ENCODE results near the gene STT3A. TPM values are rescaled to one million over a fixed set of nuclear protein-coding genes. Genes with fewer than 3 reads are reported as not detected.
"Not testable (repeated sequence)": the region's sequence is repeated elsewhere in the genome, so short reads cannot be mapped to it uniquely, and the experiment has no call there.

STT3A gene
- total RNA-seq, 2 donors from 2014 or later = 54.8 to 61.4 TPM

DNA sequence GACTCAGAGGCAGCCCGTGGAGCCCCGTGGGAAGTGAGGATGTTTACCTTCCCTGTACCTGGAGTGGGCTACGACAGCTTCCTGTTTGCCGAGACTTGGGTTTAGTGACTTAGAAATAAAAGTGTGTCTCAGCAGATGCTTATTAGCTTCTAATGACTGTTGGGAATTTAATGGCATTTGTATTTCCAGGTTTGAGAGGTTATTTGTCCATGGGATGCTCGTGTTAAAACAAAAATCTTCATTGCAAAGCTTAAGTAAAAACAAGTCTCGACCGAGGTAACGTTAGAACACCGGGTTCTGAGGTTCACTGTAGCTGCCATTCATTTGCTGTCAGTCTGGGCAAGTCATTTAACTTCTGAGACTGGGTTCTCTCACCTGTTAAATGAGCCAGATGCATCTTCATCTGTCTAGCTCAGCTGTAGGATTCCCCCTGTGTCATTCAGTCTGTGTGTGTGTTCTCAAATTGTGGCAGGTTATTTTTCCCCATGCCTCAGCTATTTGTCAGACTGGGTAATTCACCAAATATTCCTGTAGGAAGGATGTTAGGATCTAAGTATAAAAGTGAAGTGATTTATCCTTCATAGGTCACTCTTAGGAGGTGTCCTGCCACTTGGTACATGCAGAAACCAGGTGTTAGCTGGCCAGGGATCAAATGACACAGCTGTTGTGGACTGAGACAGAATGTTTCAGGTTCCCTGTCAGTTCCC, 22.6 kb upstream of the STT3A start:
- peak overlapping the region; percentile 94 for H3K4me3 Mint-ChIP-seq
- ATAC-seq (no peak), DNase-seq (no peak)
- H3K4me1 Mint-ChIP-seq = peaks cover 28% of the 10 kb centered on the region
- no peaks in the 10 kb centered on the region for H3K9me3 ChIP-seq (ENCODE audit: control insufficient read depth, low read length, poor library complexity, severe bottlenecking)
- H3K27me3 Mint-ChIP-seq = no peaks in the 10 kb centered on the region
- peak overlapping the region; percentile 80 for H3K27ac Mint-ChIP-seq
- H3K36me3 Mint-ChIP-seq (ENCODE audit: low read depth) = peaks cover under 1% of the 10 kb centered on the region

DNA sequence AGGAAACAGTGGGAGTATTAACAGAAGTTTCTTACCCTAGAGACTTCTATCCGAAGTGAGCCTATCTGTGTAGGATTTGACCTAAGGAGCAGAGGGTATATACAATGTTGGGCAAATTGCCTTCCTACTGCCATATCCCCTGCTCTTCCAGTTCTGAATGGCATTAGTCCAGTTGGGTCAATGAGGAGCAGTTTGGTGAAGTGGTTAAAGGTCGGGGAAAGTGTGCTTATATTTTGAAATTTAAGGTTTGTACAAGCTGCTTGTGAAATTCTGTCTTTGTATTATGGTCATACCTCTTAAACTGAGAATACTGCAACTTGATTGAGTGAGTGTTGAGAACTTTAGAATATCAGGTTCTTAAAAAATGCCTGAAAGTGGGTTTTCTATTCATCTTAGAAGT, 21.7 kb upstream of the STT3A start:
- H3K9me3 ChIP-seq (ENCODE audit: control insufficient read depth, low read length, poor library complexity, severe bottlenecking) = no peaks in the 10 kb centered on the region
- H3K27me3 Mint-ChIP-seq = no peaks in the 10 kb centered on the region
- DNase-seq = no peak
- H3K27ac Mint-ChIP-seq = peak overlapping the region; percentile 80
- H3K4me3 Mint-ChIP-seq = peak overlapping the region; percentile 94
- peaks cover 2% of the 10 kb centered on the region for H3K36me3 Mint-ChIP-seq (ENCODE audit: low read depth)
- peaks cover 28% of the 10 kb centered on the region for H3K4me1 Mint-ChIP-seq
- no peak for ATAC-seq

DNA sequence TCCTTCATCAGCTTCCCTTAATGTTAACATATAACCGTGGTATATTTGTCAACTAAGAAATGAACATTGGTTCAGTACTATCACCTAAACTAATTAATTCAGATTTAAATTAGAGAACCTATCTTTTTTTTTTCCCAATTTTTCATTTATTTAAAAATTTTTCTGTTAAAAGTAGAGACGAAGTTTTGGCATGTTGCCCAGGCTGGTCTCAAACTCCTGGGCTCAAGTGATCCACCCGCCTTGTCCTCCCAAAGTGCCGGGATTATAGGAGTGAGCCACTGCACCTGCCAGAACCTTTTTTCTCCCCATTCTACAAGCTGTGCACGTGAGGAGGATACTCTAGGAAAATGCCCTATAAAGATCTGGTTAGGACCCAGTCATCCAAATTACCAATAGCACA, 19.7 kb upstream of the STT3A start:
- DNase-seq = no peak
- H3K4me3 Mint-ChIP-seq = no peak overlapping the region
- ATAC-seq = no peak
- peaks cover 2% of the 10 kb centered on the region for H3K36me3 Mint-ChIP-seq (ENCODE audit: low read depth)
- no peaks in the 10 kb centered on the region for H3K27me3 Mint-ChIP-seq
- no peaks in the 10 kb centered on the region for H3K9me3 ChIP-seq (ENCODE audit: control insufficient read depth, low read length, poor library complexity, severe bottlenecking)
- peaks cover 23% of the 10 kb centered on the region for H3K4me1 Mint-ChIP-seq
- peak overlapping the region; percentile 19 for H3K27ac Mint-ChIP-seq

- H3K4me3 Mint-ChIP-seq; H3K4me1 Mint-ChIP-seq; H3K27ac Mint-ChIP-seq; DNase-seq; ATAC-seq; H3K27me3 Mint-ChIP-seq; H3K9me3 ChIP-seq (ENCODE audit: control insufficient read depth, low read length, poor library complexity, severe bottlenecking); H3K36me3 Mint-ChIP-seq (ENCODE audit: low read depth): not testable (repeated sequence)
Observed at GRCh38 chr11:125577181-125577580, 15.5 kb upstream of the STT3A start.

- H3K9me3 ChIP-seq (ENCODE audit: control insufficient read depth, low read length, poor library complexity, severe bottlenecking) = no peaks in the 10 kb centered on the region
- peaks cover 2% of the 10 kb centered on the region for H3K4me1 Mint-ChIP-seq
- peaks cover 10% of the 10 kb centered on the region for H3K36me3 Mint-ChIP-seq (ENCODE audit: low read depth)
- no peak for ATAC-seq
- H3K27me3 Mint-ChIP-seq = no peaks in the 10 kb centered on the region
- H3K27ac Mint-ChIP-seq = no peak overlapping the region
- DNase-seq = no peak
- H3K4me3 Mint-ChIP-seq = no peak overlapping the region
Observed at GRCh38 chr11:125578783-125579182, 13.9 kb upstream of the STT3A start.

- Mint-ChIP-seq H3K36me3 (ENCODE audit: low read depth) (peaks cover 12% of the 10 kb centered on the region), H3K4me3 (no peak overlapping the region), H3K4me1 (peaks cover 2% of the 10 kb centered on the region), H3K27me3 (no peaks in the 10 kb centered on the region), H3K27ac (peak overlapping the region; percentile 9)
- no peak for ATAC-seq
- H3K9me3 ChIP-seq (ENCODE audit: control insufficient read depth, low read length, poor library complexity, severe bottlenecking) = no peaks in the 10 kb centered on the region
- DNase-seq = no peak
Observed at GRCh38 chr11:125579811-125580210, 12.8 kb upstream of the STT3A start.

DNA sequence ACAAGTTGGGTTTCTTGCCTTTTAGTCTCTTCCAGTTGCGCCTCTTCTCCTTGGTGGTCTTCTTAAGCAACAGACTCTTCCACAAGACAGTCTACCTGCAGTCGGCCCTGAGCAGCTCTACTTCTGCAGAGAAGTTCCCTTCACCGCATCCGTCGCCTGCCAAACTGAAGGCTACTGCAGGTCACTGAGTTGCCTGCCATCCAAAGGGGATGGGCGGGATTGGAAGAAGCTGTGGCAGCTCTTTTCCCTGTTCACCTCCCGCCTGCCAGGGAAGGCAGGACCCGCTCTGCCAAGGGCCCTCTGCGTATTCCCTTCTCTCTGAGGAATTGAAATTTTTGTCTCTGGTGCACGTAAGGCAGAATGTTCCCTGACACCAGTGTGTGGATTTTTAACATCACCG, 9.2 kb upstream of the STT3A start:
- peaks cover 10% of the 10 kb centered on the region for H3K36me3 Mint-ChIP-seq (ENCODE audit: low read depth)
- H3K9me3 ChIP-seq (ENCODE audit: control insufficient read depth, low read length, poor library complexity, severe bottlenecking) = no peaks in the 10 kb centered on the region
- H3K4me3 Mint-ChIP-seq = no peak overlapping the region
- H3K27ac Mint-ChIP-seq = peak overlapping the region; percentile 57
- no peak for ATAC-seq
- H3K4me1 Mint-ChIP-seq = peaks cover 4% of the 10 kb centered on the region
- no peaks in the 10 kb centered on the region for H3K27me3 Mint-ChIP-seq
- no peak for DNase-seq

GRCh38 chr11:125585487-125585886, 7.2 kb upstream of the STT3A start:
- no peaks in the 10 kb centered on the region for H3K27me3 Mint-ChIP-seq
- H3K9me3 ChIP-seq (ENCODE audit: control insufficient read depth, low read length, poor library complexity, severe bottlenecking) = no peaks in the 10 kb centered on the region
- no peak overlapping the region for H3K4me3 Mint-ChIP-seq
- ATAC-seq = no peak
- DNase-seq = no peak
- H3K4me1 Mint-ChIP-seq = peaks cover 2% of the 10 kb centered on the region
- H3K36me3 Mint-ChIP-seq (ENCODE audit: low read depth) = peaks cover 8% of the 10 kb centered on the region
- H3K27ac Mint-ChIP-seq = peak overlapping the region; percentile 51

GRCh38 chr11:125586623-125587022, 6.0 kb upstream of the STT3A start:
- no peaks in the 10 kb centered on the region for H3K9me3 ChIP-seq (ENCODE audit: control insufficient read depth, low read length, poor library complexity, severe bottlenecking)
- DNase-seq (no peak), ATAC-seq (no peak)
- Mint-ChIP-seq H3K27me3 (no peaks in the 10 kb centered on the region), H3K4me1 (peaks cover 6% of the 10 kb centered on the region), H3K27ac (peak overlapping the region; percentile 32), H3K4me3 (no peak overlapping the region), H3K36me3 (ENCODE audit: low read depth) (peaks cover 8% of the 10 kb centered on the region)

DNA sequence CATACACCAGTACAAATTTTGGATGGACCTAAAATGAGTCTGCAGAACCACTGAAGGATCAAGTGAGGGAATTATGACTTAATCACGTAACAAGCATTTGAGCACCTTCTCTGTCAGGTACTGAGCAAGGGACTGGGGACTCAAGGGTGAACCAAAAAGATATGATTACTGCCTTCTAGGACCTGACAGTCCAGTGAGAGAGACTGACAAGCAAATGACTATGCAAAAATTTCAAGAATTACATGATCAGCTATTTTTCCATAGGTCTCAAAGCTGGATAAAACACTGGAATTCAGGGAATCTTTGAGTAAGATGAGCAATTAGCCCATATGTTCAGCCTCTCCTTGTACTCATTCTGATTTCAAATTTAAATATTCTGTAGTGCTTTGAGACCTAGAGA, 5.2 kb upstream of the STT3A start:
- Mint-ChIP-seq H3K27me3 (no peaks in the 10 kb centered on the region), H3K27ac (no peak overlapping the region), H3K4me1 (peaks cover 11% of the 10 kb centered on the region), H3K36me3 (ENCODE audit: low read depth) (peaks cover 10% of the 10 kb centered on the region), H3K4me3 (no peak overlapping the region)
- ATAC-seq = no peak
- DNase-seq = no peak
- H3K9me3 ChIP-seq (ENCODE audit: control insufficient read depth, low read length, poor library complexity, severe bottlenecking) = no peaks in the 10 kb centered on the region

GRCh38 chr11:125588505-125588904, 4.1 kb upstream of the STT3A start:
- H3K27me3 Mint-ChIP-seq = no peaks in the 10 kb centered on the region
- H3K36me3 Mint-ChIP-seq (ENCODE audit: low read depth) = peaks cover 10% of the 10 kb centered on the region
- H3K27ac Mint-ChIP-seq = peak overlapping the region; percentile 65
- peaks cover 21% of the 10 kb centered on the region for H3K4me1 Mint-ChIP-seq
- H3K9me3 ChIP-seq (ENCODE audit: control insufficient read depth, low read length, poor library complexity, severe bottlenecking) = no peaks in the 10 kb centered on the region
- DNase-seq (no peak), ATAC-seq (no peak)
- H3K4me3 Mint-ChIP-seq = no peak overlapping the region

DNA sequence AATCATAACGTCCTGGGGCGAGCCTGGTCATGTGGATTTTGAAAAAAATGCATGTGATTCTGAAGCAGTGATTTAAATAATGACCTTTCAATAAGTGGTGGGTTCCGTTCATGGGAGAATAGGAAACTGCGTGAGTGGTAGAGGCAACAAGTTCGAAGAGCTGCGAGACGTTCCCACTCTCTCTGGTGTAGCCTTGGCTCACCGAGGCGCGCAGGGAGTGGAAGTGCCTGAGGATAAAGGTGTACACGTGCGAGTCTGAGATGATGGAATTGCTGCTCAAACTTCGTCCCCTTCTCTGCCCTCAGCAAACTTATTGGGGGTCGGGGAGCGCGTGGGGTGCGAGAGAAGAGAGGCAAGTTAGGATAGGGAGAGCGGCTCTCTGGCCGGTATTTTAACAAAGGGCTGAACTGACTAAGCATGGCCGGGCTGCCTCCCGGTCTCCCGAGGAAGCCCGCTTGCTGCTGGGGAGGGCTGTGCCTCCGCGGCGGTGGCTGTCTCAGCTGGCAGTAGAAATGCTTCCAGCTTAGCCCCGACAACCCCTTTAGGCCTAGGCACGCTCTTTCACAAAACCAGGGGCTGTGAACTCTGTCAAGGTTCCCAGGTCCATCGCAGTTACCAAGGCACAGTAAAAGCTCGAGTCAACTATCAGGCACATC, 875 bp upstream of the STT3A start:
- H3K36me3 Mint-ChIP-seq (ENCODE audit: low read depth) = peaks cover 6% of the 10 kb centered on the region
- H3K9me3 ChIP-seq (ENCODE audit: control insufficient read depth, low read length, poor library complexity, severe bottlenecking) = no peaks in the 10 kb centered on the region
- H3K27me3 Mint-ChIP-seq = no peaks in the 10 kb centered on the region
- H3K4me1 Mint-ChIP-seq = peaks cover 44% of the 10 kb centered on the region
- H3K27ac Mint-ChIP-seq = peak overlapping the region; percentile 99
- peak overlapping the region; percentile 99 for H3K4me3 Mint-ChIP-seq
- peak; percentile 23 for ATAC-seq
- DNase-seq = peak; percentile 21 to 25 (median 22)

GRCh38 chr11:125593114-125593820, 615 bp downstream of the STT3A start:
- ATAC-seq (no peak), DNase-seq (no peak)
- peak overlapping the region; percentile 99 for H3K4me3 Mint-ChIP-seq
- H3K9me3 ChIP-seq (ENCODE audit: control insufficient read depth, low read length, poor library complexity, severe bottlenecking) = no peaks in the 10 kb centered on the region
- H3K36me3 Mint-ChIP-seq (ENCODE audit: low read depth) = peaks cover 6% of the 10 kb centered on the region
- H3K27ac Mint-ChIP-seq = peak overlapping the region; percentile 99
- H3K4me1 Mint-ChIP-seq = peaks cover 45% of the 10 kb centered on the region
- H3K27me3 Mint-ChIP-seq = no peaks in the 10 kb centered on the region

All from T-helper 17 cell (primary cell).